ENCODE measurements around the gene BSCL2.
"Not testable (repeated sequence)": the region's sequence is repeated elsewhere in the genome, so short reads cannot be mapped to it uniquely, and the experiment has no call there.

The BSCL2 gene

GRCh38 chr11:62664405-62665074 lies 42.7 kb downstream of the BSCL2 start:
- peak in 1 of 2 donors; percentile 30 for DNase-seq (ENCODE audit: low read depth in 1 of 2, low spot score in 1 of 2)

GRCh38 chr11:62656796-62657429 lies 50.3 kb downstream of the BSCL2 start:
- DNase-seq (ENCODE audit: low read depth in 1 of 2, low spot score in 1 of 2): no peak

GRCh38 chr11:62654297-62654696 lies 52.9 kb downstream of the BSCL2 start:
- DNase-seq (ENCODE audit: low read depth in 1 of 2, low spot score in 1 of 2): no peak

- no peak for DNase-seq (ENCODE audit: low read depth in 1 of 2, low spot score in 1 of 2)
Observed at GRCh38 chr11:62652161-62653006, 54.8 kb downstream of the BSCL2 start.

GRCh38 chr11:62650283-62650682 lies 56.9 kb downstream of the BSCL2 start:
- not testable (repeated sequence) for DNase-seq (ENCODE audit: low read depth in 1 of 2, low spot score in 1 of 2)

GRCh38 chr11:62649486-62649885 lies 57.7 kb downstream of the BSCL2 start:
- DNase-seq (ENCODE audit: low read depth in 1 of 2, low spot score in 1 of 2): no peak

- no peak for DNase-seq (ENCODE audit: low read depth in 1 of 2, low spot score in 1 of 2)
Observed at GRCh38 chr11:62648967-62649364, 58.3 kb downstream of the BSCL2 start.

GRCh38 chr11:62648185-62648966 lies 58.8 kb downstream of the BSCL2 start:
- no peak for DNase-seq (ENCODE audit: low read depth in 1 of 2, low spot score in 1 of 2)

GRCh38 chr11:62647609-62648005 lies 59.6 kb downstream of the BSCL2 start:
- DNase-seq (ENCODE audit: low read depth in 1 of 2, low spot score in 1 of 2): no peak

- DNase-seq (ENCODE audit: low read depth in 1 of 2, low spot score in 1 of 2): no peak
Observed at GRCh38 chr11:62646825-62647608, 60.2 kb downstream of the BSCL2 start.

- peak; percentile 98 to 99 for DNase-seq (ENCODE audit: low read depth in 1 of 2, low spot score in 1 of 2)
Observed at GRCh38 chr11:62645946-62646824, 61.0 kb downstream of the BSCL2 start, which contains the start of gene GANAB. Gene GANAB (minus strand): TSS chr11:62646613. CDS start chr11:62646599, 14 bp downstream.

- no peak for DNase-seq (ENCODE audit: low read depth in 1 of 2, low spot score in 1 of 2)
Observed at GRCh38 chr11:62645671-62645945, 61.6 kb downstream of the BSCL2 start.

- DNase-seq (ENCODE audit: low read depth in 1 of 2, low spot score in 1 of 2): no peak
Observed at GRCh38 chr11:62644220-62644619, 63.0 kb downstream of the BSCL2 start.

All from activated T-helper 1 cell treated with anti-CD3 and anti-CD28 coated beads, Interleukin-2, amount 50 U/mL, for 16 hours (primary cell).